ENCODE measurements around the gene DNER. TPM values are rescaled to one million over a fixed set of nuclear protein-coding genes. Genes with fewer than 3 reads are reported as not detected.
"Not testable (repeated sequence)": the region's sequence is repeated elsewhere in the genome, so short reads cannot be mapped to it uniquely, and the experiment has no call there.

Gene DNER
- total RNA-seq, 1 donor from 2014 or later: not detected

DNA sequence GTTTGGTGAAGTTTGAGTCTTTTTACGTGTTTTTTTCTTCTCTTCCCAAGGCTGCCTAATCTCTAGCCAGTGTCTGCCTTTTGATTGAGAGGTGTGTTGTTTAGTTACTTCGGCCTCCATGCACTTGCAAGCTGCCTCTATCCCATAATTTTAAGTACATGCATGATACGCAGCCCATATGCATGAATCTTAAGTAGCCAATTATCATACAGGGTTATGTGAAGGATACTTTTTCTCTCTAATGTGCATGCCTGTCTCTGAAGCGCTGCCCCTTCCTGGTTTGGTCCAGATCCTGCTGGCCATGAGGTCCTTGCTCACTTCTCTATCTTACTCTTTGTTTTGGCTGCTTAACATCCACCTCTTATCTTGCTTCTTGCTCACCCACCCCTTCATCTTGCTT lies 369.4 kb downstream of the DNER start:
- intact Hi-C loops (cut with micrococcal nuclease): no loop called here

GRCh38 chr2:229344151-229344551 lies 370.2 kb downstream of the DNER start:
- intact Hi-C loops (cut with micrococcal nuclease): no loop called here

GRCh38 chr2:229343661-229344060 lies 370.7 kb downstream of the DNER start:
- intact Hi-C loops (cut with micrococcal nuclease): no loop called here

DNA sequence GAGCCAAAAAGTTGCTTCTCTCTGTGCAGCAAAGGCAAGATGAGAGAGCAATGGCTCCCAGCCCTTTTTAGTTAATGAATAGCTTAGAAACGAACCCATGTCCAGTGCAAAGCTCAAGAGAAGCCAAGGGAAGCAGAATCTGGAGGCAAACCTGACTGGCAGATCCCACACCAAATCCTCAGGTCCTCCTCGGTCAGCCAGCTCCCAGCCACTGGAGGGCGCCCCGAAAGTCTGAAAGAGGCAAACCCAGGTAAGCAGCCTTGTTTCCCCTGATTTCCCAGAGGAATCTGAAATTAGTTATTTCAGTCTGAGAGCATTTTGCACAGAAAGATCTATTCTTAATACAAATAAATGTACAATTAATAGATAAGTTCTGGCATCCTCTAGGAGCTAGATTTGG lies 372.0 kb downstream of the DNER start:
- intact Hi-C loops (cut with micrococcal nuclease): no loop called here

GRCh38 chr2:229340086-229340760 lies 374.1 kb downstream of the DNER start:
- intact Hi-C loops (cut with micrococcal nuclease): no loop called here

DNA sequence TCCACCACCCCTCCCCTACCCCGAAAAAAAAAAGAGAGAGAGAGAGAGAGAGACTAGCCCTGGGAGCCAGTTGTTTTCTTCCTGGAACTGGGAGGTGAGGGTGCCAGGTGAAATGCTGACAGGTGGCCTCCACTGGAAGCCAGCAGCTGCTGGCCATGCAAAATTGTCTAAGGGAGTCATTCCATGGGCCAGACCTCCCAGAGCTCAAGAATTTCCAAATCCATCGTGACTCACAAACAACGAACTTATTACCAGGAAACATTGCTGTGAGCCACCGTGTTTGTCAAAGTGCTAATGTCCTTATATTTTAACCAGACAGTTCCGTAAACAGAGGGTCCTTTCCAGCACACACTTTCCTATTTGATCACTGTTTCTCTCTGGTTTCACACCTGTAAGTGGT lies 374.7 kb downstream of the DNER start:
- intact Hi-C loops (cut with micrococcal nuclease): no loop called here

- intact Hi-C loops (cut with micrococcal nuclease): not testable (repeated sequence)
Measured at GRCh38 chr2:229339171-229339570, 375.2 kb downstream of the DNER start.

DNA sequence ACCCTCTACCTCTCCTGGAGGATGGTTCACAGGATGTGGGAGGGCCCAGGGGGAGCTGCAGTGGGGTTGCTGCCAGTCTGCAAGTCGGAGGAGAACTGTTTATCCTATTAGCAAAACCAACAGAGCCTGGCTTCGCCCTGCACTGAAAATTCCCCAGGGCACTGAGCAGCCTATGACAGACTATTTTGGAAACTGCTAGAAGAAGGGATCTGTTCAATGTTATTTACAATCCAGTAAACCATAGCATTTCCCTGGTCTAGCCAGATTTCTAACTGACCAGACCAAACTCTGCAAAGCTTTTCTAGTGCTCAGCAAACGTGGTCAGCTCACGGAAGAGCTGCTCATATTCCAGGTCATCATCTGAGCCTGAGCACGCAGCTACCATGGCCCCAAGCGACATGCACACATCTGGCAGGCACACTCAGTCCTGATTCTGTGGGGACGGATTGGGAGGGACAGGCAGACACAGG lies 378.4 kb downstream of the DNER start:
- intact Hi-C loops (cut with micrococcal nuclease): loop anchor here (1.0 kb wide), 1 partner anchor 151 kb away; no protein-coding TSS in a partner anchor

- intact Hi-C loops (cut with micrococcal nuclease): loop anchor here (1.0 kb wide), 1 partner anchor 152 kb away; no protein-coding TSS in a partner anchor
Measured at GRCh38 chr2:229335330-229335729, 379.0 kb downstream of the DNER start.

DNA sequence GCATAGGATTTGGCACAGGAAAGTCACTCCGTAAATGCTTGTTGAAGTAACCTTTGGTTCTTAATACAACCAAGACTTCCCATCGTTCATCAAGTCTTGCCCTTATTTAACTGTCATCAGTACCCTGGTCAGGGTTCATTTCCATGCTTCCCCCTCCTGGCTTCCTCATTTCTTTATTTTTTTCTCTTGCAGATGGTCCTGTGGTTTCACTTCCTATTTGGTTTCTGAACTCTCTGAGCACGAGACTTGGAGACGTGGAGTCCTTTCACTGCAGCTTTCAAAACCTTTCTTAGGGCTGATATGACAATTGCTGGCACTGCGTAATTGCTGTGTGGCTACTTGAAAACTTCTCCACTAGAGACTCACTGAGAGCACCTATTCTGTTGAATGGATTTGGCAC lies 383.4 kb downstream of the DNER start:
- intact Hi-C loops (cut with micrococcal nuclease): no loop called here

GRCh38 chr2:229319558-229319957 lies 394.8 kb downstream of the DNER start:
- intact Hi-C loops (cut with micrococcal nuclease): no loop called here

DNA sequence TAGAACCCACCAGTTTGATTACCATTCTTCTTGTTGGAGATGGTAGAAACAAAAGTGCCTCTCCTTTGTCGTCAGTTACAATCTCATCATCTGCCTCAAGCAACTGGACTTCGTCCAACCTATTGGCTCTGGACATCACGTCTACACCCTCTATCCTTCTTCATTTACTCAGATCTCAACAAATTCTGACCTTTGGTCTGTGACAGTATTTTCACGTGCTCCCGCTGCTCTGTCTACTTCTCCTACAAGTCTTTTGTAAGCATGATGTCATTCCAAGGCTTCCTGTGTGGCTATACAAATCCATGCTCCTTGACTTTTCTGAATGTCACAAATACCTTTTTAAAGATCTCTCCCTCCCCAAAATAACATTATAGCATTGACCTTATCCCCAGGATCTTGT lies 400.2 kb downstream of the DNER start:
- intact Hi-C loops (cut with micrococcal nuclease): no loop called here

DNA sequence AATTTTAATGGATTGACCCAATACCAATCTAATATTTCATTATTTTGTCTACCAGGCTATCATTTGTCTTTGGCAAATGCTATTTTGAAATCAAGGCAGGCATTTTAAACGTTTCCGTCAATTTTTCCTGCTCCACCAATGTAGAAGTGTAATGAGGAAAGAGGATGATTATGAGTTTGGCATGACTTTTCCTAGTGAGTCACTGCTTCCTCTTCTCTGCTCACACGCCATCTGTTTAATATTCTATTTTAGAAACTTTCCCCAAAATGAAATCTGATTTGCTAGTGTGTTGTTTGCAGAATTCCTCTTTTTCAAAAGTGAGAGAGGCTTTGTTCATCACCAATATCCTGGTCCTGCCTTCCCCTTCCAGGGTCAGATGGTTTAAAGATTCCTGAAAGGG lies 400.8 kb downstream of the DNER start:
- intact Hi-C loops (cut with micrococcal nuclease): no loop called here

Other genes with a start within 250 kb of the DNER start
- 275 and 279 TPM in 2 replicates for gene TRIP12, start 207.5 kb upstream of the DNER start, total RNA-seq
- 0.17 and 0.76 TPM in 2 replicates for gene FBXO36, start 207.9 kb upstream of the DNER start, total RNA-seq

Measured in T-helper 1 cell treated with Interleukin-12 subunit alpha and Interleukin-12 subunit beta and Interleukin-4 antibody, amounts not matched to agents 30 ng/mL and 1 ng/mL, for 36 hours (primary cell).